CD4-positive, alpha-beta T cell treated with Interleukin-15 for 4 hours (primary cell): ENCODE data around the gene UST.
"Not testable (repeated sequence)": the region's sequence is repeated elsewhere in the genome, so short reads cannot be mapped to it uniquely, and the experiment has no call there.

Experiments used
- DNase-seq: peaks from one replicate; pipeline ENCODE4 v3.0.0-alpha.2; 2020; ENCODE audit warnings: low spot score

The UST gene

GRCh38 chr6:149089510-149089909 is 342.7 kb downstream of the UST start:
- no peak for DNase-seq

GRCh38 chr6:149090937-149091336 is 344.1 kb downstream of the UST start:
- DNase-seq = no peak

- no peak for DNase-seq
Observed at GRCh38 chr6:149093643-149094042, 346.8 kb downstream of the UST start.

- peak; percentile 43 for DNase-seq
Observed at GRCh38 chr6:149094156-149094555, 347.3 kb downstream of the UST start.

- DNase-seq = peak; percentile 89
Observed at GRCh38 chr6:149094934-149095351, 348.1 kb downstream of the UST start.

GRCh38 chr6:149095842-149096241 is 349.0 kb downstream of the UST start:
- DNase-seq = no peak

GRCh38 chr6:149097794-149098193 is 351.0 kb downstream of the UST start:
- DNase-seq = no peak

- DNase-seq = no peak
Observed at GRCh38 chr6:149098700-149099276, 352.0 kb downstream of the UST start.

GRCh38 chr6:149102324-149102723 is 355.5 kb downstream of the UST start:
- no peak for DNase-seq

- not testable (repeated sequence) for DNase-seq
Observed at GRCh38 chr6:149103950-149104349, 357.1 kb downstream of the UST start.

- DNase-seq = no peak
Observed at GRCh38 chr6:149107520-149107919, 360.7 kb downstream of the UST start.

- no peak for DNase-seq
Observed at GRCh38 chr6:149108038-149108748, 361.4 kb downstream of the UST start.

GRCh38 chr6:149108749-149109100 is 361.9 kb downstream of the UST start:
- DNase-seq = no peak

- DNase-seq = no peak
Observed at GRCh38 chr6:149109397-149110070, 362.7 kb downstream of the UST start.

- no peak for DNase-seq
Observed at GRCh38 chr6:149111556-149112115, 364.8 kb downstream of the UST start.

GRCh38 chr6:149112976-149113375 is 366.1 kb downstream of the UST start:
- DNase-seq = no peak

- DNase-seq = no peak
Observed at GRCh38 chr6:149114167-149114566, 367.3 kb downstream of the UST start.

GRCh38 chr6:149118737-149119653 is 372.2 kb downstream of the UST start:
- no peak for DNase-seq

GRCh38 chr6:149122850-149123821 is 376.3 kb downstream of the UST start:
- no peak for DNase-seq

- DNase-seq = no peak
Observed at GRCh38 chr6:149125309-149125708, 378.5 kb downstream of the UST start.
